Measurements from ENCODE around the gene GRIN1.

DNA sequence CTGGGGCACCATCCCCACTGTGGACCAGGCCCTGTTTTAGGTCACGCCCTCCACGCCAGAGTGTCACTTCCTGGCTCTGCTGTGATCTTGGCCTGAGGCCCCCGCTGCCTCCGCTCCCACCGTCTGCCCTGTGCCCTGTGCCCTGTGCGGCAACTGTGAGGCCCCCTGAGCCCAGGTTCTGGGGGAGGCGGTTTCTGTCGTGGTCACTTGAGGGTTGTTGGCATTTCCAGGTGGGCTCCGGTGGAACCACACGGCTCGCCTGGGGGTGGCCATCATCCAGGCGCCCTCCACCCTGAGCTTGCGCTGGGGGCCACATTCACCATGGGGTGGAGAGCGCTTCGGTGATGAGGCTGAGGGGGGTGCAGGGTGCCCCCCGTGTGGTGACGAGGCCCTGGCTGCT is 31.0 kb upstream of the GRIN1 start:
- TF ChIP-seq, protein P1, sequence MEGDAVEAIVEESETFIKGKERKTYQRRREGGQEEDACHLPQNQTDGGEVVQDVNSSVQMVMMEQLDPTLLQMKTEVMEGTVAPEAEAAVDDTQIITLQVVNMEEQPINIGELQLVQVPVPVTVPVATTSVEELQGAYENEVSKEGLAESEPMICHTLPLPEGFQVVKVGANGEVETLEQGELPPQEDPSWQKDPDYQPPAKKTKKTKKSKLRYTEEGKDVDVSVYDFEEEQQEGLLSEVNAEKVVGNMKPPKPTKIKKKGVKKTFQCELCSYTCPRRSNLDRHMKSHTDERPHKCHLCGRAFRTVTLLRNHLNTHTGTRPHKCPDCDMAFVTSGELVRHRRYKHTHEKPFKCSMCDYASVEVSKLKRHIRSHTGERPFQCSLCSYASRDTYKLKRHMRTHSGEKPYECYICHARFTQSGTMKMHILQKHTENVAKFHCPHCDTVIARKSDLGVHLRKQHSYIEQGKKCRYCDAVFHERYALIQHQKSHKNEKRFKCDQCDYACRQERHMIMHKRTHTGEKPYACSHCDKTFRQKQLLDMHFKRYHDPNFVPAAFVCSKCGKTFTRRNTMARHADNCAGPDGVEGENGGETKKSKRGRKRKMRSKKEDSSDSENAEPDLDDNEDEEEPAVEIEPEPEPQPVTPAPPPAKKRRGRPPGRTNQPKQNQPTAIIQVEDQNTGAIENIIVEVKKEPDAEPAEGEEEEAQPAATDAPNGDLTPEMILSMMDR (IDR thresholded peaks at IDR 0.05), result no peak
- no peak for TF ChIP-seq POLR2A (IDR thresholded peaks at IDR 0.05)

All from right lobe of liver (tissue), 4 donors.